ENCODE results near the gene GSTM4. TPM values are rescaled to one million over a fixed set of nuclear protein-coding genes. Genes with fewer than 3 reads are reported as not detected.
"Not testable (repeated sequence)": the region's sequence is repeated elsewhere in the genome, so short reads cannot be mapped to it uniquely, and the experiment has no call there.

Gene GSTM4
- total and polyA plus RNA-seq, 2 donors (not counting 1 experiment from before 2014, with no cell fraction given): 28.6 to 56.5 TPM

DNA sequence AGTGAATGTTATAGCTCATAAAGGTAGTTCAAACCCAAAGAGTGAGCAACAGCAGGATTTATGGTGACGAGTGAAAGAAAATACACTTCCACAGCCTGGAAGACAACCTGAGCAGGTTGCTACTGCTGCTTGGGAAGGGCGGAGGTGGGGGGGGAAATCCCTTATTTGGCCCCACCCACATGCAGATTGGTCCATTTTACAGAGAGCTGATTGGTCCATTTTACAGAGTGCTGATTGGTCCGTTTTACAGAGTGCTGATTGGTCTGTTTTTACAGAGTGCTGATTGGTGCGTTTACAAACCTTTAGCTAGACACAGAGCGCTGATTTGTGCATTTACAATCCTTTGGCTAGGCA, 14.0 kb downstream of the GSTM4 start:
- H3K27ac ChIP-seq (ENCODE audit: low read length in 2 of 2); H3K36me3 ChIP-seq (replicated peaks in 1 of 2; ENCODE audit: control extremely low read depth in 1 of 2, control insufficient read depth in 1 of 2, extremely low read depth in 1 of 2, insufficient read depth in 2 of 2, low read length in 1 of 2); H4K20me1 ChIP-seq (ENCODE audit: control insufficient read depth, insufficient read depth, low read length, poor library complexity, severe bottlenecking); POLR2A ChIA-PET; H3K27ac Mint-ChIP-seq; H3K79me2 ChIP-seq (ENCODE audit: control insufficient read depth, insufficient read depth, low read length); H3K9me3 ChIP-seq (ENCODE audit: control extremely low read depth in 1 of 3, control insufficient read depth in 2 of 3, insufficient read depth in 1 of 3, low read length in 2 of 3); H3K9me3 Mint-ChIP-seq (ENCODE audit: insufficient read depth); ATAC-seq (ENCODE audit: low read depth); DNase-seq; intact Hi-C loops (cut with micrococcal nuclease); H3K4me3 ChIP-seq (ENCODE audit: control extremely low read depth in 1 of 5, extremely low read depth in 1 of 5, insufficient read depth in 1 of 5, low read depth in 2 of 5, low read length in 4 of 5); H3K9ac ChIP-seq (ENCODE audit: low read length); H3K27me3 Mint-ChIP-seq; H3K27me3 ChIP-seq (replicated peaks in 1 of 4; ENCODE audit: control extremely low read depth in 1 of 4, control insufficient read depth in 3 of 4, insufficient read depth in 4 of 4, low read length in 3 of 4): not testable (repeated sequence)
- 97% methylated on average over 3 of the region's 5 CpGs for WGBS (ENCODE audit: insufficient coverage)
- CTCF ChIA-PET: interaction anchor here (1.9 kb wide), 1 partner anchor 28 kb away, joined by 5 read pairs; no protein-coding TSS in a partner anchor
- Mint-ChIP-seq H3K4me1 (peaks cover 16% of the 10 kb centered on the region), H3K4me3 (peak overlapping the region; percentile 76)
- Histone ChIP-seq H3K4me2 (replicated peaks; ENCODE audit: low read depth, low read length, poor library complexity, severe bottlenecking) (peak overlapping the region; percentile 17), H2AFZ (ENCODE audit: insufficient read depth, low read depth, low read length, poor library complexity, severe bottlenecking) (peak overlapping the region; percentile 66), H3K4me1 (ENCODE audit: control insufficient read depth in 2 of 2, insufficient read depth in 2 of 2, low read length in 2 of 2) (peaks cover 4 to 14% of the 10 kb centered on the region in 2 donors)

DNA sequence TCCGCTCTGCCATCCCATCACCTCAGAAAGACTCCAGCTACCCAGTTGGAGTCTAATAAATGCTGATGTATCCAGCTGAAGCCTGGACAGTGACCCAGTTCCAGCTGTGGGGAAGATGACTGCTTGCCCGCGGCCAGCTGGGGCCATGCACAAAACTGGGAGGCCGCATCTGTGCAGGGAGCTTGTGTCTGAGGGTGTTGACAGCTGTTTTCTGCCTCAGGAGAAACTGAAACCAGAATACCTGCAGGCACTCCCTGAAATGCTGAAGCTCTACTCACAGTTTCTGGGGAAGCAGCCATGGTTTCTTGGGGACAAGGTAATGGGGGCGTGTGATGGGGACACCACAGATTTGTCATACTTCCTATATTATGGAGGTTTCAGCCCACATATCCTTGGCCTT, 15.2 kb downstream of the GSTM4 start:
- Histone ChIP-seq H3K27ac (ENCODE audit: low read length in 2 of 2) (no peak overlapping the region), H3K4me1 (ENCODE audit: control insufficient read depth in 2 of 2, insufficient read depth in 2 of 2, low read length in 2 of 2) (peaks cover 4 to 14% of the 10 kb centered on the region in 2 donors), H3K4me2 (replicated peaks; ENCODE audit: low read depth, low read length, poor library complexity, severe bottlenecking) (no peak overlapping the region), H3K27me3 (replicated peaks in 1 of 4; ENCODE audit: control extremely low read depth in 1 of 4, control insufficient read depth in 3 of 4, insufficient read depth in 4 of 4, low read length in 3 of 4) (no peaks in the 10 kb centered on the region), H3K9me3 (ENCODE audit: control extremely low read depth in 1 of 3, control insufficient read depth in 2 of 3, insufficient read depth in 1 of 3, low read length in 2 of 3) (no peaks in the 10 kb centered on the region), H3K79me2 (ENCODE audit: control insufficient read depth, insufficient read depth, low read length) (no peaks in the 10 kb centered on the region), H3K4me3 (ENCODE audit: control extremely low read depth in 1 of 5, extremely low read depth in 1 of 5, insufficient read depth in 1 of 5, low read depth in 2 of 5, low read length in 4 of 5) (no peak overlapping the region), H4K20me1 (ENCODE audit: control insufficient read depth, insufficient read depth, low read length, poor library complexity, severe bottlenecking) (no peaks in the 10 kb centered on the region), H3K36me3 (replicated peaks in 1 of 2; ENCODE audit: control extremely low read depth in 1 of 2, control insufficient read depth in 1 of 2, extremely low read depth in 1 of 2, insufficient read depth in 2 of 2, low read length in 1 of 2) (no peaks in the 10 kb centered on the region), H3K9ac (ENCODE audit: low read length) (no peak overlapping the region), H2AFZ (ENCODE audit: insufficient read depth, low read depth, low read length, poor library complexity, severe bottlenecking) (no peak overlapping the region)
- DNase-seq (no peak), ATAC-seq (ENCODE audit: low read depth) (no peak)
- POLR2A ChIA-PET: no interaction called here
- H3K4me3 Mint-ChIP-seq: no peak overlapping the region
- CTCF ChIA-PET: interaction anchor here (0.7 to 1.9 kb wide), 2 partner anchors 30 to 377 kb away, joined by 4 to 5 read pairs; no protein-coding TSS in a partner anchor
- TF ChIP-seq, protein P1, sequence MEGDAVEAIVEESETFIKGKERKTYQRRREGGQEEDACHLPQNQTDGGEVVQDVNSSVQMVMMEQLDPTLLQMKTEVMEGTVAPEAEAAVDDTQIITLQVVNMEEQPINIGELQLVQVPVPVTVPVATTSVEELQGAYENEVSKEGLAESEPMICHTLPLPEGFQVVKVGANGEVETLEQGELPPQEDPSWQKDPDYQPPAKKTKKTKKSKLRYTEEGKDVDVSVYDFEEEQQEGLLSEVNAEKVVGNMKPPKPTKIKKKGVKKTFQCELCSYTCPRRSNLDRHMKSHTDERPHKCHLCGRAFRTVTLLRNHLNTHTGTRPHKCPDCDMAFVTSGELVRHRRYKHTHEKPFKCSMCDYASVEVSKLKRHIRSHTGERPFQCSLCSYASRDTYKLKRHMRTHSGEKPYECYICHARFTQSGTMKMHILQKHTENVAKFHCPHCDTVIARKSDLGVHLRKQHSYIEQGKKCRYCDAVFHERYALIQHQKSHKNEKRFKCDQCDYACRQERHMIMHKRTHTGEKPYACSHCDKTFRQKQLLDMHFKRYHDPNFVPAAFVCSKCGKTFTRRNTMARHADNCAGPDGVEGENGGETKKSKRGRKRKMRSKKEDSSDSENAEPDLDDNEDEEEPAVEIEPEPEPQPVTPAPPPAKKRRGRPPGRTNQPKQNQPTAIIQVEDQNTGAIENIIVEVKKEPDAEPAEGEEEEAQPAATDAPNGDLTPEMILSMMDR (IDR thresholded peaks at IDR 0.05): no peak
- TF ChIP-seq EZH2 (IDR thresholded peaks at IDR 0.05; ENCODE audit: borderline replicate concordance, insufficient read depth, low read depth, low read length, poor library complexity, severe bottlenecking): no peak
- H3K9me3 Mint-ChIP-seq (ENCODE audit: insufficient read depth): no peaks in the 10 kb centered on the region
- no peak overlapping the region for H3K27ac Mint-ChIP-seq
- no peaks in the 10 kb centered on the region for H3K27me3 Mint-ChIP-seq
- intact Hi-C loops (cut with micrococcal nuclease): no loop called here
- 86% methylated on average over 4 of the region's 5 CpGs for WGBS (ENCODE audit: insufficient coverage)
- peaks cover 16% of the 10 kb centered on the region for H3K4me1 Mint-ChIP-seq

DNA sequence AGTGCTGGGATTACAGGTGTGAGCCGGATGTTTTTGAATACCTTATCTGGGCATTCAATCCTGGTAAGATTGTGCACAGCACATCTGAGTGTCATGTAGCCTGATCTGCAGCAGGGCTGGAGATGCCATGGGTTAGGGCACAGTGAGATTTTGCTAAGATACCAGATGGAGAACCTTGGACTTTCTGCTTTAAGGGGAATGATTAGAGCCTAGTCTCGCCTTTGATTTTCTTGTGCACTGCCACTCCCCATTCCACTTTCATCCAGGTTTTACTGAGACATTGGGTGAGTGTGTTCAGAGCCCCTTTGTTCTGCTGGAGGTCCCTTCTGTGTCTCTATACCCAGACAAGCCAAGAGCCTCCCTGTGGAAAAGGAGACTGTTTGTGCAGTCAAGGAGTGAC, 18.0 kb downstream of the GSTM4 start:
- H3K9me3 ChIP-seq (ENCODE audit: control extremely low read depth in 1 of 3, control insufficient read depth in 2 of 3, insufficient read depth in 1 of 3, low read length in 2 of 3); H3K4me2 ChIP-seq (replicated peaks; ENCODE audit: low read depth, low read length, poor library complexity, severe bottlenecking); H3K27me3 ChIP-seq (replicated peaks in 1 of 4; ENCODE audit: control extremely low read depth in 1 of 4, control insufficient read depth in 3 of 4, insufficient read depth in 4 of 4, low read length in 3 of 4); H3K27me3 Mint-ChIP-seq; H3K27ac ChIP-seq (ENCODE audit: low read length in 2 of 2); H3K9me3 Mint-ChIP-seq (ENCODE audit: insufficient read depth); H3K4me1 Mint-ChIP-seq; H3K4me1 ChIP-seq (ENCODE audit: control insufficient read depth in 2 of 2, insufficient read depth in 2 of 2, low read length in 2 of 2); POLR2A ChIA-PET; DNase-seq; H3K4me3 Mint-ChIP-seq; H4K20me1 ChIP-seq (ENCODE audit: control insufficient read depth, insufficient read depth, low read length, poor library complexity, severe bottlenecking); CTCF ChIA-PET; intact Hi-C loops (cut with micrococcal nuclease); H3K4me3 ChIP-seq (ENCODE audit: control extremely low read depth in 1 of 5, extremely low read depth in 1 of 5, insufficient read depth in 1 of 5, low read depth in 2 of 5, low read length in 4 of 5); H3K79me2 ChIP-seq (ENCODE audit: control insufficient read depth, insufficient read depth, low read length); H3K27ac Mint-ChIP-seq; ATAC-seq (ENCODE audit: low read depth); H3K9ac ChIP-seq (ENCODE audit: low read length); H3K36me3 ChIP-seq (replicated peaks in 1 of 2; ENCODE audit: control extremely low read depth in 1 of 2, control insufficient read depth in 1 of 2, extremely low read depth in 1 of 2, insufficient read depth in 2 of 2, low read length in 1 of 2); H2AFZ ChIP-seq (ENCODE audit: insufficient read depth, low read depth, low read length, poor library complexity, severe bottlenecking): not testable (repeated sequence)
- WGBS (ENCODE audit: insufficient coverage): 93% methylated on average over 1 of the region's 2 CpGs

Measured in B cell (primary cell).